Testis (tissue), 3 donors: ENCODE data around the gene UGT1A6. TPM values are rescaled to one million over a fixed set of nuclear protein-coding genes. Genes with fewer than 3 reads are reported as not detected.

Experiments used
- DNase-seq: peaks from one replicate; pipeline ENCODE4 v3.0.0-alpha.2; 2019
- H3K27ac ChIP-seq, 2 donors: fragments of 200-600 bp; sonication (generic); one replicate each; pipeline ENCODE4 v1.5.1; 2019
- H3K27me3 ChIP-seq: fragments of 200-600 bp; sonication (generic); one replicate; pipeline ENCODE4 v1.5.1; 2019
- H3K36me3 ChIP-seq: fragments of 200-600 bp; sonication (generic); one replicate; pipeline ENCODE4 v1.5.1; 2017; ENCODE audit warnings: low read depth; ENCODE audit errors: missing control alignments
- H3K4me1 ChIP-seq: fragments of 200-600 bp; sonication (generic); one replicate; pipeline ENCODE4 v1.5.1; 2019
- H3K4me3 ChIP-seq, 2 donors: fragments of 200-600 bp; sonication (generic); one replicate each; pipeline ENCODE4 v1.5.1; 2017 to 2019
- H3K9me3 ChIP-seq: fragments of 200-600 bp; sonication (generic); one replicate; pipeline ENCODE4 v1.5.1; 2017
- POLR2A ChIP-seq: fragments of 450-650 bp; IDR thresholded peaks from one replicate; pipeline ENCODE4 v1.6.1; 2017; ENCODE audit warnings: antibody characterized with exemption, mild to moderate bottlenecking, moderate library complexity
- WGBS, 2 donors: methylation state at CpG; one replicate each; pipeline ENCODE4 v1.1.5; 2018; 5-methylcytosine and 5-hydroxymethylcytosine counted together
- intact Hi-C: fragments of 100-400 bp; cut with DNase I; formaldehyde crosslinking; loops from one replicate; pipeline ENCODE4 v1.15.1; 2023; ENCODE audit warnings: low total_unique reads
- polyA plus RNA-seq: library from polyadenylated mRNA; stranded (reverse); fragments of 350-450 nt; fragmentation: Illumina TruSeq; extraction: RNeasy Lipid Tissue Mini Kit (QIAGEN cat#74804); gene quantifications from one replicate; pipeline ENCODE4 v1.2.3, GENCODE V29; 2014; ENCODE audit warnings: low read depth, low replicate concordance; ENCODE audit not compliant: insufficient read depth
- total RNA-seq, 2 donors: library from RNA; depleted of rRNA; stranded (reverse); fragments of >200 nt; gene quantifications; one replicate each; pipeline ENCODE4 v1.2.3, GENCODE V29; 2016
- TF ChIP-seq, protein P1 (sequence below), 3 experiments: fragments of 450-650 bp in 2 of 3; fragments of 200-600 bp in 1 of 3; sonication (generic) in 1 of 3; IDR thresholded peaks; one replicate each; pipeline ENCODE4 v1.5.1; 2016 to 2019; ENCODE audit warnings: antibody characterized with exemption in 3 of 3, mild to moderate bottlenecking in 2 of 3, moderate library complexity in 1 of 3

UGT1A6 gene
- total and polyA plus RNA-seq, 3 donors from 2014 or later = 0.74 to 3.0 TPM; not detected in 1

DNA sequence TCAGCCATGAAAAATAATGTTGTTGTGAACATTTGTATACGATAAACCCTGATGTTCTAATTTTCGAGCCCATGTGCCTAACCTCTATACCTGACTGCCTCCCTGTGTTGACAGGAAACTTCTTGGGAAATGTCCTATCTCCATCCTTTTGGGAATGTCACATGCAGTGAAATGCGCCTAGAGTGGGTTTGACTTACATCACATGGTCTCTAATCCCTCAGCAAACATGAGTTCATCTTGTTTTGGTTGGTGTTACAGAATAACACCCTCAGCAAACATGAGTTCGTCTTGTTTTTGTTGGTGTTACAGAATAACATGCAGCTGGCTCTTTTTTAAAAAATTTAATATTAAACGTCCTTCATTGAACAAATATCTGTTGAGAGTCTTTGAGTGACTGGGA lies 4.3 kb upstream of the UGT1A6 start:
- no peak overlapping the region for H3K27ac ChIP-seq
- TF ChIP-seq, protein P1, sequence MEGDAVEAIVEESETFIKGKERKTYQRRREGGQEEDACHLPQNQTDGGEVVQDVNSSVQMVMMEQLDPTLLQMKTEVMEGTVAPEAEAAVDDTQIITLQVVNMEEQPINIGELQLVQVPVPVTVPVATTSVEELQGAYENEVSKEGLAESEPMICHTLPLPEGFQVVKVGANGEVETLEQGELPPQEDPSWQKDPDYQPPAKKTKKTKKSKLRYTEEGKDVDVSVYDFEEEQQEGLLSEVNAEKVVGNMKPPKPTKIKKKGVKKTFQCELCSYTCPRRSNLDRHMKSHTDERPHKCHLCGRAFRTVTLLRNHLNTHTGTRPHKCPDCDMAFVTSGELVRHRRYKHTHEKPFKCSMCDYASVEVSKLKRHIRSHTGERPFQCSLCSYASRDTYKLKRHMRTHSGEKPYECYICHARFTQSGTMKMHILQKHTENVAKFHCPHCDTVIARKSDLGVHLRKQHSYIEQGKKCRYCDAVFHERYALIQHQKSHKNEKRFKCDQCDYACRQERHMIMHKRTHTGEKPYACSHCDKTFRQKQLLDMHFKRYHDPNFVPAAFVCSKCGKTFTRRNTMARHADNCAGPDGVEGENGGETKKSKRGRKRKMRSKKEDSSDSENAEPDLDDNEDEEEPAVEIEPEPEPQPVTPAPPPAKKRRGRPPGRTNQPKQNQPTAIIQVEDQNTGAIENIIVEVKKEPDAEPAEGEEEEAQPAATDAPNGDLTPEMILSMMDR (IDR thresholded peaks at IDR 0.05) = no peak
- no peak for TF ChIP-seq POLR2A
- no peak for DNase-seq
- H3K4me3 ChIP-seq = no peak overlapping the region
- intact Hi-C loops = no loop called here
- no peaks in the 10 kb centered on the region for H3K4me1 ChIP-seq
- 89 to 92% methylated on average over 5 of the region's 5 CpGs for WGBS, 2 donors
- no peaks in the 10 kb centered on the region for H3K27me3 ChIP-seq
- no peaks in the 10 kb centered on the region for H3K36me3 ChIP-seq
- no peaks in the 10 kb centered on the region for H3K9me3 ChIP-seq

DNA sequence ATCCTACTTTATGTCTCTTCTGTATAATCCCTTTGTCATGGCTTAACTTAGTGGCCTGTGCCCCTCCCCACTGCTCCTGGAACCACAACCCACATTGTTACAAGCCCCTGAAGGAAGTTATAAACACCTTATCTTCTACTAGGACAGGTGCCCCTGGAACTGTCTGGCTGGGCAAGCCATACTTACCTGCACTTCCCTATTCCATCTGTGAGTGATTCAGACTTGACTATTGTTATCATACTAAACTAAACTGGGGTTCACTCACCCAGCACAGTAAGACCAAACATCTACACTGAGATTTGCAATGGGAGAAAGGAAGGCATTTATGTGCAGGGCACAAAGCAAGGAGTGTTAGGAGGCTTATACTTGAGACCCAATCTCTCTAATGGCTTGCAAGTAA lies 3.7 kb upstream of the UGT1A6 start:
- Histone ChIP-seq H3K4me3 (no peak overlapping the region), H3K9me3 (no peaks in the 10 kb centered on the region), H3K27me3 (no peaks in the 10 kb centered on the region), H3K36me3 (no peaks in the 10 kb centered on the region), H3K27ac (no peak overlapping the region), H3K4me1 (no peaks in the 10 kb centered on the region)
- TF ChIP-seq, protein P1 (IDR thresholded peaks at IDR 0.05) = no peak
- TF ChIP-seq POLR2A = no peak
- no peak for DNase-seq
- intact Hi-C loops = no loop called here

DNA sequence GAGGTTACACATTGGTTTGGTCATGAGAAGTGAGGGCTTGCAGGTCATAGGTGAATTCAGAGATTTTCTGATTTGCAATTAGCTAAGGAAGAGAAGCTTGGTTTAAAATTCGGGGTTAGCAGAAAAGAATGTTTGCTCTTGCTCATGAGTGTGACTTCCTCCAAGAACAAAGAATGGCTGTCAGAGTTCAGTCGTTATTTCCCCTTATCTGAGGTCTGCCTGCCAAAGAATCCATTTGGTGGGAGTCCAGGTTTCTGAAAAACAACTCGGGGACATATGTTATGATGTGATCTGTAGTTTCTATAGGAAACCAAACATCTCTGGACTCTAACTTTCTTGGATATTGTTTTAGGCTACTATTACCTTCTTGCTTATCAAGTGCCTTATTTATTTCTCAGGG lies 3.2 kb upstream of the UGT1A6 start:
- H3K27me3 ChIP-seq = no peaks in the 10 kb centered on the region
- intact Hi-C loops = no loop called here
- H3K4me3 ChIP-seq = no peak overlapping the region
- 16 to 36% methylated on average over 3 of the region's 3 CpGs for WGBS, 2 donors
- no peak for DNase-seq
- TF ChIP-seq, protein P1 (IDR thresholded peaks at IDR 0.05) = no peak
- no peak for TF ChIP-seq POLR2A
- H3K9me3 ChIP-seq = no peaks in the 10 kb centered on the region
- no peaks in the 10 kb centered on the region for H3K4me1 ChIP-seq
- H3K27ac ChIP-seq = no peak overlapping the region
- H3K36me3 ChIP-seq = no peaks in the 10 kb centered on the region

DNA sequence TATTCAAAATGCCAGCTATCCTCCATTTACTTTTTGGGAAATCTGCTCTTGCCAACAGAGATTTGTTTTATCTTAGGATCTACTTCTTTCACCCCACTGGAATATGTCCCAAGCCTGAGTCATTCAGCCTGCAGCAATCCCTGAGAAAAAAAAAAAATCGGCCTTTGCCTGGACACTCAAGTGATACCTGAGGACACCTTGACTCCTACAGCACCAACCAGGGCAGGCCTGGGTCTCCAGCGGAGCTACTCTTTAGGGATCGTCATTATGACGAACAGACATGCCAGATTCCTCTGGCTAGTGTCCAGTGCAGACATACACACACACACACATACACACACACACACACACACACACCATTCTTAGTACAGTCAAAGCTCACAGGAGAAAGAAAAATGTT lies 2.2 kb upstream of the UGT1A6 start:
- Histone ChIP-seq H3K4me3 (no peak overlapping the region), H3K4me1 (no peaks in the 10 kb centered on the region), H3K36me3 (no peaks in the 10 kb centered on the region), H3K27me3 (no peaks in the 10 kb centered on the region), H3K27ac (no peak overlapping the region), H3K9me3 (no peaks in the 10 kb centered on the region)
- no peak for DNase-seq
- 72 to 81% methylated on average over 4 of the region's 4 CpGs for WGBS, 2 donors
- TF ChIP-seq, protein P1 (IDR thresholded peaks at IDR 0.05) = no peak
- TF ChIP-seq POLR2A = no peak
- intact Hi-C loops = no loop called here
